Mucosa of rectum (tissue), 2 donors: ENCODE data around the gene STK11IP.

ENCODE experiments used
- H3K27ac ChIP-seq, 2 donors: one replicate each; pipeline ENCODE4 v1.7.0; 2013; ENCODE audit warnings: inconsistent platforms in 2 of 2, low read depth in 2 of 2, low read length in 2 of 2
- H3K27me3 ChIP-seq, 2 donors: one replicate each; pipeline ENCODE4 v1.7.0; 2013; ENCODE audit warnings: low read length in 2 of 2; ENCODE audit not compliant: control insufficient read depth in 2 of 2, insufficient read depth in 2 of 2
- H3K36me3 ChIP-seq, 2 donors: one replicate each; pipeline ENCODE4 v1.7.0; 2013; ENCODE audit warnings: low read length in 2 of 2; ENCODE audit not compliant: control insufficient read depth in 2 of 2, insufficient read depth in 2 of 2
- H3K4me1 ChIP-seq, 2 donors: one replicate each; pipeline ENCODE4 v1.7.0; 2013; ENCODE audit warnings: low read length in 2 of 2, mild to moderate bottlenecking in 1 of 2; ENCODE audit not compliant: control insufficient read depth in 2 of 2, insufficient read depth in 2 of 2
- H3K4me3 ChIP-seq, 2 donors: one replicate each; pipeline ENCODE4 v1.7.0; 2013; ENCODE audit warnings: low read length in 2 of 2
- H3K9ac ChIP-seq, 2 donors: one replicate each; pipeline ENCODE4 v1.7.0; 2013; ENCODE audit warnings: low read length in 2 of 2, low read depth in 1 of 2, mild to moderate bottlenecking in 1 of 2
- H3K9me3 ChIP-seq, 2 donors: one replicate each; pipeline ENCODE4 v1.7.0; 2013; ENCODE audit warnings: low read length in 2 of 2; ENCODE audit not compliant: control insufficient read depth in 2 of 2
- donor health status: healthy.
- donor health status: Normal muscosa, but diverticular disease.

The STK11IP gene

GRCh38 chr2:219642069-219642454 is 44.4 kb downstream of the STK11IP start:
- Histone ChIP-seq H3K9me3 (no peaks in the 10 kb centered on the region), H3K27ac (no peak overlapping the region), H3K27me3 (no peaks in the 10 kb centered on the region), H3K4me3 (no peak overlapping the region), H3K36me3 (no peaks in the 10 kb centered on the region), H3K4me1 (peaks cover 0 to 5% of the 10 kb centered on the region in 2 donors), H3K9ac (no peak overlapping the region)

GRCh38 chr2:219642465-219643083 is 44.9 kb downstream of the STK11IP start:
- Histone ChIP-seq H3K9me3 (no peaks in the 10 kb centered on the region), H3K27me3 (no peaks in the 10 kb centered on the region), H3K4me3 (no peak overlapping the region), H3K36me3 (no peaks in the 10 kb centered on the region), H3K27ac (no peak overlapping the region), H3K9ac (no peak overlapping the region), H3K4me1 (peaks cover 0 to 5% of the 10 kb centered on the region in 2 donors)

- no peak overlapping the region for H3K27ac ChIP-seq
- no peaks in the 10 kb centered on the region for H3K27me3 ChIP-seq
- H3K36me3 ChIP-seq: no peaks in the 10 kb centered on the region
- H3K9me3 ChIP-seq: no peaks in the 10 kb centered on the region
- H3K9ac ChIP-seq: no peak overlapping the region
- no peak overlapping the region for H3K4me3 ChIP-seq
- H3K4me1 ChIP-seq: peaks cover 0 to 5% of the 10 kb centered on the region in 2 donors
Observed at GRCh38 chr2:219643084-219643473, 45.4 kb downstream of the STK11IP start.

- H3K36me3 ChIP-seq: no peaks in the 10 kb centered on the region
- no peak overlapping the region for H3K27ac ChIP-seq
- H3K9me3 ChIP-seq: no peaks in the 10 kb centered on the region
- H3K4me1 ChIP-seq: peaks cover 0 to 5% of the 10 kb centered on the region in 2 donors
- H3K4me3 ChIP-seq: no peak overlapping the region
- H3K9ac ChIP-seq: no peak overlapping the region
- H3K27me3 ChIP-seq: peaks cover 0 to 2% of the 10 kb centered on the region in 2 donors
Observed at GRCh38 chr2:219643788-219644398, 46.2 kb downstream of the STK11IP start.

GRCh38 chr2:219644801-219645480 is 47.3 kb downstream of the STK11IP start:
- H3K4me1 ChIP-seq: peaks cover 0 to 5% of the 10 kb centered on the region in 2 donors

GRCh38 chr2:219645631-219646527 is 48.2 kb downstream of the STK11IP start:
- Histone ChIP-seq H3K36me3 (no peaks in the 10 kb centered on the region), H3K27me3 (peaks cover 0 to 2% of the 10 kb centered on the region in 2 donors), H3K4me3 (no peak overlapping the region), H3K9me3 (no peaks in the 10 kb centered on the region), H3K4me1 (peaks cover 0 to 5% of the 10 kb centered on the region in 2 donors), H3K9ac (no peak overlapping the region), H3K27ac (peak overlapping the region in 1 of 2 donors; percentile 16)

More at GRCh38 chr2:219644801-219645480, 47.3 kb downstream of the STK11IP start:
- no peak overlapping the region for H3K9ac ChIP-seq
- H3K36me3 ChIP-seq: no peaks in the 10 kb centered on the region
- H3K27ac ChIP-seq: no peak overlapping the region
- H3K4me3 ChIP-seq: no peak overlapping the region
- H3K27me3 ChIP-seq: peaks cover 0 to 2% of the 10 kb centered on the region in 2 donors
- H3K9me3 ChIP-seq: no peaks in the 10 kb centered on the region

- H3K9me3 ChIP-seq: no peaks in the 10 kb centered on the region
- H3K4me1 ChIP-seq: no peaks in the 10 kb centered on the region
- no peaks in the 10 kb centered on the region for H3K36me3 ChIP-seq
- no peak overlapping the region for H3K27ac ChIP-seq
- H3K27me3 ChIP-seq: peaks cover 0 to 2% of the 10 kb centered on the region in 2 donors
- no peak overlapping the region for H3K4me3 ChIP-seq
- no peak overlapping the region for H3K9ac ChIP-seq
Observed at GRCh38 chr2:219648176-219648575, 50.5 kb downstream of the STK11IP start.

GRCh38 chr2:219648963-219649362 is 51.3 kb downstream of the STK11IP start:
- Histone ChIP-seq H3K36me3 (no peaks in the 10 kb centered on the region), H3K27me3 (peaks cover 0 to 2% of the 10 kb centered on the region in 2 donors), H3K27ac (no peak overlapping the region), H3K9ac (no peak overlapping the region), H3K4me1 (no peaks in the 10 kb centered on the region), H3K9me3 (no peaks in the 10 kb centered on the region), H3K4me3 (no peak overlapping the region)

- Histone ChIP-seq H3K27me3 (peaks cover 0 to 2% of the 10 kb centered on the region in 2 donors), H3K36me3 (no peaks in the 10 kb centered on the region), H3K9ac (no peak overlapping the region), H3K4me3 (no peak overlapping the region), H3K9me3 (no peaks in the 10 kb centered on the region), H3K4me1 (no peaks in the 10 kb centered on the region), H3K27ac (no peak overlapping the region)
Observed at GRCh38 chr2:219650426-219651248, 53.0 kb downstream of the STK11IP start.
